Nucleus accumbens (tissue), 56 donors: ENCODE measurements around the gene MRPS21.

Source experiments
- DNase-seq, 56 donors: peaks; one replicate each; lab custom pipeline; 2025; lab: John Stamatoyannopoulos, UW

The MRPS21 gene

GRCh38 chr1:150293433-150294253 is at the start of gene MRPS21:
MRPS21 (plus strand) TSS chr1:150293861; CDS start chr1:150294367, 506 bp downstream.
- peak; percentile 25 to 94 (median 83) for DNase-seq

- DNase-seq: no peak
Measured at GRCh38 chr1:150249936-150250335, 43.7 kb upstream of the MRPS21 start.

- no peak for DNase-seq
Measured at GRCh38 chr1:150256198-150256553, 37.5 kb upstream of the MRPS21 start.

- DNase-seq: peak in 52 of 56 donors; percentile 20 to 89 (median 69)
Measured at GRCh38 chr1:150256554-150257341, 36.9 kb upstream of the MRPS21 start.

GRCh38 chr1:150257624-150258585 is 35.8 kb upstream of the MRPS21 start, which contains the start of gene CA14:
CA14 (plus strand) TSS chr1:150257774; CDS start chr1:150258129, 355 bp downstream.
- DNase-seq: peak in 48 of 56 donors; percentile 20 to 78 (median 55)

GRCh38 chr1:150259217-150259616 is 34.4 kb upstream of the MRPS21 start:
- peak in 38 of 56 donors; percentile 1 to 69 (median 26) for DNase-seq

- peak in 25 of 56 donors; percentile 5 to 62 (median 29) for DNase-seq
Measured at GRCh38 chr1:150259758-150260669, 33.6 kb upstream of the MRPS21 start.

GRCh38 chr1:150261367-150261766 is 32.3 kb upstream of the MRPS21 start:
- no peak for DNase-seq

GRCh38 chr1:150262388-150263320 is 31.0 kb upstream of the MRPS21 start:
- no peak for DNase-seq

- DNase-seq: no peak
Measured at GRCh38 chr1:150263549-150263948, 30.1 kb upstream of the MRPS21 start.

- peak in 1 of 56 donors; percentile 19 for DNase-seq
Measured at GRCh38 chr1:150267896-150268295, 25.8 kb upstream of the MRPS21 start.

- DNase-seq: peak in 15 of 56 donors; percentile 7 to 42 (median 29)
Measured at GRCh38 chr1:150268340-150268704, 25.3 kb upstream of the MRPS21 start.

GRCh38 chr1:150268705-150269403 is 24.8 kb upstream of the MRPS21 start, which contains the start of gene APH1A:
APH1A (minus strand) TSS chr1:150269016; CDS start chr1:150268810, 206 bp downstream.
- DNase-seq: peak; percentile 69 to 98 (median 96)

- DNase-seq: no peak
Measured at GRCh38 chr1:150269451-150269850, 24.2 kb upstream of the MRPS21 start.

GRCh38 chr1:150271291-150271959 is 22.2 kb upstream of the MRPS21 start:
- DNase-seq: no peak

- DNase-seq: no peak
Measured at GRCh38 chr1:150273311-150273710, 20.4 kb upstream of the MRPS21 start.
